Subcutaneous adipose tissue (tissue), 4 donors: ENCODE results near the gene SPANXN1. TPM values are rescaled to one million over a fixed set of nuclear protein-coding genes. Genes with fewer than 3 reads are reported as not detected.
"Not testable (repeated sequence)": the region's sequence is repeated elsewhere in the genome, so short reads cannot be mapped to it uniquely, and the experiment has no call there.

Source experiments
- total RNA-seq, 4 donors: library from RNA; depleted of rRNA; stranded (reverse); fragments of >200 nt; gene quantifications; one replicate each; pipeline ENCODE4 v1.1.0, GENCODE V29; 2016
- TF ChIP-seq, protein P1 (sequence below): fragments of 450-650 bp; IDR thresholded peaks from one replicate; pipeline ENCODE4 v1.5.1; 2016; ENCODE audit warnings: low read depth, mild to moderate bottlenecking, control low read depth, antibody characterized with exemption, moderate library complexity

The SPANXN1 gene, protein sequence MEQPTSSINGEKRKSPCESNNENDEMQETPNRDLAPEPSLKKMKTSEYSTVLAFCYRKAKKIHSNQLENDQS
- total RNA-seq = not detected

DNA sequence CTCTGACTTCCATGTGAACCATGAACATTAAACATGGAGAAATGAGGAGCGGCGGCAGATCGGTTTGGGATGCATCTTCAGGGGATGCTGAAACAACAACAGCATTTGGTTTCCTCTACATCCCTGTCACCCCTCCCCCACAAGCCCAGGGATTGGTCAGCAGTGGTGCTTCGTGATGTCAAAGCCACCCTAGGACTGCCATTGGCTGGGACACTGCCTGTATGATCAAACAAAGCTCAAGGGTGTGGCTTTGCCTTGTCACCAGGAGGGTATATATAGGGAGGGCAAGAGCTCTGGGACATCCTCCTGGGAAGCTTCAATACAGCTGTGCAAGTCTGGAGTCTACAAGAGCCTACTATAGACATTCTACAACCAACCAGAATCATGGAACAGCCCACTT is at the start of gene SPANXN1:
SPANXN1 (plus strand) TSS at position 301 of the 400 bp plus-strand sequence; CDS start at position 385, 84 bp downstream.
- TF ChIP-seq, protein P1, sequence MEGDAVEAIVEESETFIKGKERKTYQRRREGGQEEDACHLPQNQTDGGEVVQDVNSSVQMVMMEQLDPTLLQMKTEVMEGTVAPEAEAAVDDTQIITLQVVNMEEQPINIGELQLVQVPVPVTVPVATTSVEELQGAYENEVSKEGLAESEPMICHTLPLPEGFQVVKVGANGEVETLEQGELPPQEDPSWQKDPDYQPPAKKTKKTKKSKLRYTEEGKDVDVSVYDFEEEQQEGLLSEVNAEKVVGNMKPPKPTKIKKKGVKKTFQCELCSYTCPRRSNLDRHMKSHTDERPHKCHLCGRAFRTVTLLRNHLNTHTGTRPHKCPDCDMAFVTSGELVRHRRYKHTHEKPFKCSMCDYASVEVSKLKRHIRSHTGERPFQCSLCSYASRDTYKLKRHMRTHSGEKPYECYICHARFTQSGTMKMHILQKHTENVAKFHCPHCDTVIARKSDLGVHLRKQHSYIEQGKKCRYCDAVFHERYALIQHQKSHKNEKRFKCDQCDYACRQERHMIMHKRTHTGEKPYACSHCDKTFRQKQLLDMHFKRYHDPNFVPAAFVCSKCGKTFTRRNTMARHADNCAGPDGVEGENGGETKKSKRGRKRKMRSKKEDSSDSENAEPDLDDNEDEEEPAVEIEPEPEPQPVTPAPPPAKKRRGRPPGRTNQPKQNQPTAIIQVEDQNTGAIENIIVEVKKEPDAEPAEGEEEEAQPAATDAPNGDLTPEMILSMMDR = not testable (repeated sequence)

DNA sequence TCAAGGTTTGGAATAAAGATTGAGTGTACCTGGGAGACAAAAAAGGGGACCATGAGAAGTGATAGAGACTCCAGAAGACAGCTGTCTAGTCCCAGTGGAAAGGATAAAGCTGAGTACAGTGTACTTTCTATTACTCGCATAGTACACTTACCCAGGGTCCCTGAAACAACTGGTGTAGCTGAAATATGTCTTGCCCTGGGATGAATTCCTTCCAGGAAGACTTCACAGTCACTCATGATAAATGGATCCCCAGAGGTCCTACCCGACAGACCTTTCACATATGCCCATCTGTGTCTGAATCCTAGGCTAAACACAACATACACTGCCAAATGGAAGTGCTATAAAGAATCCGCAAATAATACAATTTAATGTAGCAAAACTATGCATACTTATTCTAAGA is 48.2 kb upstream of the SPANXN1 start:
- TF ChIP-seq, protein P1 = no peak

DNA sequence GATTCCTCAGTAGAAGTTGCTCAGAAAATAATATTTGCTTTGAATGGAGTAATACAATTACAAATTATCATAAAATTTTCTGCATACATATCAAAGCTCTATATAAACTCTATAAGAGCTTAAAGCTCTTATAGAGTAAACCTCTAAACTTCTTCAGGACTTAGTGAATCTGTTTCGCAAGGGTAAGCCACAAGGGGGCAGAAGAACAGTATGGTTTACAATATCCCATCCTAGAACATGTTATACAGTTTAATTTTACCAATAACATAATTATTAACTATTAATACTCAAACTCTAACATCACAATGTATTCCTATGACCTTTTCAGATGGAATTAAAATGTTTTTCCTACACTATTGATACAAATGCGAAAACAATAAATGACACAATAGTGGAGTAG is 33.8 kb upstream of the SPANXN1 start:
- TF ChIP-seq, protein P1 = no peak

DNA sequence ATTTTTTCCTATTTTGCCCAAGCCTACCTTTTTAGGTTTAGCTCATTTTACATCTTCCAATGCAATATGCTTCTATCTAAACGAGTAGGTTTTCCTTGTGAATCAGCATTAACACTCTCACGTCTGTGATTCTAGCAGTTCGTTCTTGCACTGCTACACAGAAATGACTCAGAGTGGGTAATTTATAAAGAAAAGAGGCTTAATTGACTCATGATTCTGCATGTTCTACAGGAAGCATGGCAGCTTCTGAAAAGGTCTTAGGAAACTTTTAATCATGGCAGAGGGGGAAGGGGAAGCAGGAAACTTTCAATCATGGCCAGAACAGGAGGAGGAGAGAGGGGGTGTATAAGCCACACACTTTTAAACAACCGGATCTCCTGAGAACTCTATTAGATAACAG is 44.9 kb downstream of the SPANXN1 start:
- TF ChIP-seq, protein P1 = no peak
